IPS DF 4.7 (cell line): ENCODE data around the gene IGSF11.
"Not testable (repeated sequence)": the region's sequence is repeated elsewhere in the genome, so short reads cannot be mapped to it uniquely, and the experiment has no call there.

Experiments
- DNase-seq: peaks from one replicate; pipeline ENCODE4 v3.0.0-alpha.2; 2013; ENCODE audit warnings: low spot score; ENCODE audit errors: extremely low read depth

Gene IGSF11

DNA sequence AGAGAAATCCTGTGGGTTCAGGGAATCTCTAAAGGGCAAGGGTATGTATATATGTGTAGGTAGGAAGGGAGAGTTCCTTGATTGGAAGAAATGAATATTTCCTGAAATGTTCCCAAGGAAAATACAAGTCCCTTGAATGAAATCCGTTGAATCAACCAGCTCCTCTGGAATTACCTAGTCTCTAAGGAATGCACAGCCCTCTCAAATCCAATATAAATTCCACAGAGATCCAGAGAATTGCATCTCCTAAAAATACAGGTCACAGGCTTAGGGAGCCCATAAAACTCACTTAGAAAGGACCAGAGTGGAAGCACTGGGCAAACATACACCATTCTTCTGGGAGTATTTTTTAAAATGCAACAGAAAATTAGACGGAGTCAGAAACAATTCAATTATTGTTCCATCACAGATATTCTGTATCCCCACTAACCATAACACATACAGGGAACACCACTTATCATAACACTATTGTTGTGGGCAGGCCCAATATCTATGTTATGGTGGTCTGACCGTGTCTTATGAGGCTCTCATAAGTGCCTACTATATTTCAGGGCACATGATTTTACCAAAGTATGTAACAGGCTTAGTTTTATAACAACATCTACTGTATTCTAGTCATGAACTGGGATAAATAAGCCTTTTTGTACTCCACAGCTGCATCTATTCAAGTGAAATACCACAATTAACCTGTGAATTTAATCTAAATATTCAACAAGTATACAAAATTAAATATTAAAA lies 43.7 kb downstream of the IGSF11 start:
- DNase-seq = no peak

DNA sequence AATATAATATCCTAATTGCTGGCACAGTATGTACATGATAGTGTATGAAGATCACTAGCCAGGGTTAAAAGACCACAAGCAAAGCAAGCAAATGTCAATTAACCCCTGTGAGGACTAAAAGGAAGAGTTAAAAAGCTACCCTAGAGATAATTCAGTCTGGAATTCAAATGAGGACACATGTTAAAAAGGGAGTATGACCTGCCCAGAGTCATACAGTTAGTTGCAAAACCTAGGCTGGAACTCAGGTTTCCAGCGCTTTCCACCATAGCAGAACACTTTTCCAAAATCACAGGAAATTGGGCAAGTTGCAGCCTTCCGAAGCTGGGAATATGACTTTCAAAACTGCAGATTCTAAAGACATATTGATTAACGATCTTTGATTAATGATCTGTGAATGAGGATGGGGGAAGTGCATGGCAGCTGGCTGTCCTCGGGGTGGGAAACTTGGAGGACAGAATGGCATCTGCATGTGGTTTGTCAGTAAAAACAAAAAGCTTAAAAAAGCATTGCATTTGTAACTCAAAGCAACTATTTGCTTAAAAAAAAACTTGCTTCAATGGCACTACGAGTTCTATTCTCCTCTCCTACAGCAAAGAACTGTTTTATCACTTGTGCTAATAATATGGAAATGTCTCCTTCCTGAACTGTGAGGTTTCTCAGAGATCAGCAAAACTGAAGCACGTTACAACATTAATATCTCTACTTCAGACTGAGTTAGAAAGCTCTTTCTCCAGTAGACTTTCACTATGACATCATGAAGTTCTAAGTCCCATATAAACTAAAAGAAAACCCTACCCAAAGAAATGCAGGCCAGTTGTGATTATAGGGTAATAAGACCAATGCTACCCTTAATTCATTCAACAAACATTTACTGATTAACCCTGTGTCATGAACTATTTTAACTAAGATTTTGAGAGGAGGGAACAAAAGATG lies 46.2 kb downstream of the IGSF11 start:
- DNase-seq = no peak

DNA sequence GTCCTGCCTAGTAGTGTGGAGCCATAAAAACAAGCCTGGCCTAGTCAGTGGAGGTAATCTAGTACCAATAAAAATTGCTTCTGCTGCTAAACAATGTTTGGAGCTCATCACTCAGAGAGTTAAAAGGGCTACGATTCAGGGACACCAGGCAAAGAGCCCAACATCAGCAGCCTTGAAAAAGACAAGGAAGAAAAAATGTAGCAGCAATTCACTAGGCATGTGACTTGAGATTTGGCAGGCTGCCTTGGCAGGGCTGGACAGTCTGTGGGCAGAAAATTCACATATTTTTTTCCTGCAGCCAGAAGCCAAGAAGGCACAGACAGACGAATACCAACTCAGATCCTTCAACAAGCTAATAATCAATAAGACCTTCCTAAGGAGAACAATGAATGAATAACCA lies 47.2 kb downstream of the IGSF11 start:
- no peak for DNase-seq

DNA sequence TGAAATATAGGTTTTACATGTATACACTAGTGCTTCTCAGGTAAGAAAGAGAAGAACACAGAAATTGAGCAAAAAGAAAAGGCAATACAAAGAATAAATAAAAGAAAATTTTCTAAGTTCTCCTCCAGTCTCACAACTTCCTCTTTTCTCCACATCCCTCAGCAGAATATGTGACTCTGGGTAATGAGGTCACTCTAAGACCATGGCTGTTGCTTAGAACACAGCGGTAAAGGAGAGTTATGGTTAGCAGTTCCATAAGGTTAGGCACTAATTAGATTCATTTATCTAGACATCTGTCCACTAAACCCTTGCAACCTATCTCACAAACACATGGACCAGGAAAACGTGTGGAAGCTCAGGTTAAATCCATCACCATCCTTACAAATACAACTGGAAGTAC lies 47.9 kb downstream of the IGSF11 start:
- no peak for DNase-seq

DNA sequence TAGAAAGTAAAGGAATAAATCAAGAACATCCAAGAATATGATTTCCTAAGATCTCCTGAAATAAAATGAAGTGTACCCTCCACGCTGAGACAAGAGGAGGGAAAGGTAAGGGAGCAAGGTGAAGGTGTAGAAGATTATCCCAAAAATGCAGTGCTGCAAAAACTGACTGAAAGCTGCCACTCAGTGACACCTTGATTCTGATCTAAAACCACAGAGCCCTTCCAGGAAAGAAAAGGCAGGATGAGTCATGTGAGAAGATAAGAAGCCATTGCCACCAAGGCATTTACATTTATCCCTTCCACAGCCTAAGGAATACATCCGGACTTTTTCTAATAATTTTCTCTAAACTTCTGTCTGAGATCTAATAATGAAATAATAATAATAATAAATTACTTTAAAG lies 49.9 kb downstream of the IGSF11 start:
- DNase-seq = no peak

DNA sequence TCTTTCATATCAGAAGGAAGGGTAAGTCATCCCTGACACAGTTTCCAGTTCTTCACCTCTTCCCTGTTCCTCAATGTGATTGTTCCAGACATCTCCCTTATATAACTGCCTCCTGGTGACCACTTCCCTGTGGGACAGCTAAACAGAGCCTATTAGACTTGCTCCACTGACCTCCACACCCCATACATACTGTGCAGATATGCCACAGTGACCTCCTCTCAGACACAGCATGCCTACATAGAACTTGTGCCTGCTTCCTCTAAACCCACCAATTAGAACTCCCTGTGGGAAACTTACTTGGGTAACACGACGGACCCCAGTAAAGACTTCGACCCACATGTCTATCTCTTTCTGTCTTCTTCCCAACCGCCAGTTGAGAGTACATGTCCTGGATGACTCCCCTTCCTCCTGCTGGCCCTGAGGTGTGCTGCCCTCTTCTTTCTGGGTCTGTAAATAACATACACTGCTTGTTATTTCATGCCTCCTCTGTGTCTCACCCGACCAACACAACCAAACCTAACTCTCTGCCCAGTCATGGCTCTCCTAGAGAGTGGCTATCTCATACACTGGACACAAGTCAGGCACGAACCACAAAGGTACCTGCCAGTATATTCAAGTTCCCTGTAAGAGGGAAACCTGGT lies 53.0 kb downstream of the IGSF11 start:
- no peak for DNase-seq

DNA sequence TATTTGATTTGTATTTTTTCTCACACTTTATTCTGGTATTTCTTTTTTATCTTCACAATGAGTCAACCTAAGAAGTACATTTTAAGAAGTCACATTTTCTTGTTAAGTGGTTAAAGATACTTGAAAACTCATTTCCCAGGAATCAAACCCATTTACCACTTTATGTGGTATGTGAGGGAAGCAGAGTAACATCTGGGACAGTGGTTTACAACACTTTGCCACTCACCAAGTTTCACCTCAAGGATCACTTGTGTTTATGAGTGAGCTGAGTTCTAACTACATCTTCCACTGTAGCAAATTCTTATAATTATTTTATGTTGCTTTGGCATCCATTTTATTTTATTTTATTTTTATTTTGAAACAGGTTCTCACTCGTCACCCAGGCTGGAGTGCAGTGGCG lies 53.8 kb downstream of the IGSF11 start:
- DNase-seq = no peak

DNA sequence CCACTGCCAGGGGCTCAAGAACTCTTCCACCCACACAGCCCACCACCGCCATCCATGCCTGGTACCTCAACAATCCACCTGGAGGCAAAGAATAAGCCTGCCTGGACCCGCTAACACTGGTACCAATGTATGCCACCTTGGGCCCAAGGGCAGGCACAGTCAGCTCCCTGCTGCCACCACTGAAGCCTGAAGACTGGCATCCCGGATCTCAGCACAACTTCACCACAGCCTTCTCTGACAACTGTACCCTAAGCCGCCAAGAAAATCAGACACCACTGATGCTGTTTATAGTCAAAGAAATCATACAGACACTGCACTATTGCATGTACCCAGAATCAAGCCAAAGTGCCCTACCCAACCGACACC lies 56.3 kb downstream of the IGSF11 start:
- DNase-seq = no peak

DNA sequence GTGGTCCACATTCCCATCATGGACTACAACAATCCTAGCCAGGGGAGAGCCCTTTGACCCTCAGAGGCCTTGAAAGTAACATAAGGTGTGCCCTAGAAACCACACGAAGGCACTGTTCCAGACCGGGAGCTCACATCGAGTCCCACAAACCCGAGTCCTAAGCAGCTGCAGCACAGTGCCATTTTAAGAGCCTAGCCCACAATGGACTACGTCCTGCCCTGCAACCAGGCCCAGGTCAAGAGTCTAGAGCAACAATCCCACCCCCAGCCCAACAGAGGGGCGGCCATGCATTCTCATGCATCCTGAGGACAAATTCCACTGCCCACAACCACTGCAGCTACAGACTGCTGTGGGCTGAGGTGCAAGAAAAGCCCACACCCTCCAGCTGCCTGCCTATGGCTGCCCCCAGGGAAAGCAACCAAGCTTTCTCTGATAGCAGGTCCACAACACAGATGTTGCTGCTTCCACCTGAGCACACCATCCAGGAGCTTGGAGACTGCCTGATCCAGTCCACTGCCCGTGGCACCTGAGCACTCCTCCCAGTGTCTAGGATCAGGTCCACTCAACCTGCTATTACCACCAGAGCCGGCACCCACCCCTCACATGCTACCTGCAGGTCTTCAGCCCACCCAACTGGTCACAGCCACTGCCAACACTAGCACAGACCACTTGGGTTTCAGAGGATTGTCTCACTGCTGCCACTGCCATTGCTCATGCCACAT lies 56.8 kb downstream of the IGSF11 start:
- no peak for DNase-seq

DNA sequence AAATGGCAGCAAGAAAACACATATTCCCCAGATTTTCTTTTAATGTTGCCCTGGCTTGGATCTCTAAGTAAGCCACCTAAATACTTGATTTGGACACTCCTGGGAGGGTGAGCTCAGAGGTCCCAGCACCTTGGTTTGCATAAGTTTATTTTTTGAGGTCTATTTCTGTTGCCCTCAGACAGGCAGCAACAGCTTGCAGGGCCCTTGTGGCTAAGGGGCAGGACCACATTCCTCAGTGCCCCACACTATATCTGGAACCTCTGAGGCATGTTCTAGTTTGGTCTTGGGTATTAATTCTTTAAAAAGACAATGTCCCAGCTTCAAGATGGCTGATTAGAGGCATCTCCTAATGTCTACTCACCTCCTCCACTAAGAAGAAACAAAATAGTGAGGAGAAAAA lies 57.5 kb downstream of the IGSF11 start:
- no peak for DNase-seq

DNA sequence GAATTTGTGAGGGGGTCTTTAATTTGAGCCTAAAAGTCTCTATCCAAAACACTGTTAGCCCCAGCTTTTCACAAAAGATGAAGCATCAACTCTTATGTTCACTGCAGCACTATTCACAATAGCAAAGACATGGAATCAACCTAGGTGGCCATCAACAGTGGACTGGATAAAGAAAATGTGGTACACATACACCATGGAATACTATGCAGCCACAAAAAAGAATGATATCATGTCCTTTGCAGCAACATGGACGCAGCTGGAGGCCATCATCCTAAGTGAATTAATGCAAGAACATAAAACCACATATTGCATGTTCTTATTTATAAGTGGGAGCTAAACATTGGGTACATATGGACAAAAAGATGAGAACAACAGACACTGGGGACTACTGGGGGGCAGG lies 59.2 kb downstream of the IGSF11 start:
- not testable (repeated sequence) for DNase-seq

DNA sequence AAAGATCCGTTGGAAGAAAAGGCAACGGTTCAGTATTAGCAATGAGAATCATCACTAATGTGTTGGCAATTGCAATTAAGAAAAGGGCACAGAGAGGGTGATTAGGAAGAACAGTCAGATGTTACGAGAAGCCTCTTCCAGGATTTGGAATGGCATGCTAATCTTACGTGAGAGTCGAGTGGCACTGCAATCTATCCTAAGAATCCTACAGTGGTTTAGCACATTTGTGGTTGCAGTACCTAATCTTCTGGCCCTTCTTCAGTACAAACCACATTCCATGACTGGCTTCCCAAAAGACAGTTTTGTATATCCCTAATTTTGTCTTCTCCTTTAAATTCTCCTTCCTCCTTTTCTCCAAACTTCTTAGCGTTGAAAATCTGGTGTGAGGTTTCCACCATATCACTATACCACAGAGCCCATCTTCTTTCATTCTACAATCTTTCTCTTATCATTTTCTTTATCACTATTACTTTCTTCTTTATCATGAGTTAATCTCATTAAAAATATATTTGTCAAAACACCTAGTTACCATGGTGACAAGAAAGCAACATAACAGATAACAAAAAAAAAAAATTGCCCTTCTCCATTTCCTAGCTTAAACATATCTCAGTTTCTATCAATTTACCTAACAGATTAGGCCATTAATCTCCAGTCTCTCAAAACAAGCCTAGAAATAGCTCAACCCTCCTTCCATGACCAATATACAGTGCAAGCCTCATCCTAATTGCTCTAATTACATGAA lies 60.1 kb downstream of the IGSF11 start:
- no peak for DNase-seq

DNA sequence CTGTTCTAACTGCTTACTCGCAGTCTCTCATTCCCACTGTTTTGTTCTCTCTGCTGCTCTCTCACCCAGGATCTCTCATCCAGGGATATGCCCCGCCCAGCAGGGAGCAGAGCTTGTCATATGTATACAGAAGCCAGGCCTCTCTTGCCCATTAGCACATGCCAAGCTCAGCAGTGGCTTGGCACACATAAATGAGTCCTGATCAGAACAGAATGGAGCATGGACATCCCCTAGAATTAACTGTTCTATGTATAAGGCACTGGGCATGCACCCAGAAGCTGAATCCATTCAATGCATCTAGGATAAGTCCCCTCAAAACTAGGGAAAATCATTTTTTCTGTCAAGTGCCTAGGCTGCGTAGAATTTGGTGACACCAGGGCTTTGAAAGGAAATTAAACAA lies 61.6 kb downstream of the IGSF11 start:
- no peak for DNase-seq

DNA sequence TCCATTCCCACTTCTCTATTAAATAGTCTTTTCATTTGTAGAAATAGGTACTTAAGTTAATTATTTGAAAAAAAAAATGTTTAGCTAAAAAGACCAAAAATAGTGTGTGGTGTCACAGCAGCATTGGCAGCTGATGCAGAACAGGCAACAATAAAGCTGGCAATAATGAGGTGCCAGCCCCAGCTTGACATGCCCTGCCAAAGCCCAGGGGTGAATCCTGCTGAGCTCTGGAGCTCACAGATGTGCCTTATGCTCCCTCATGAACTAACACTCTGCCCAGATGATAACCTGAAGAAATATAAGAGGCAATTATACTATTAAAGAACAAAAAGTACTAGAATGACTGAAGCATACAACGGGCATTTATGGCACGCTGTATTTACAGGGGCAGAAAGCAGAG lies 63.8 kb downstream of the IGSF11 start:
- no peak for DNase-seq

DNA sequence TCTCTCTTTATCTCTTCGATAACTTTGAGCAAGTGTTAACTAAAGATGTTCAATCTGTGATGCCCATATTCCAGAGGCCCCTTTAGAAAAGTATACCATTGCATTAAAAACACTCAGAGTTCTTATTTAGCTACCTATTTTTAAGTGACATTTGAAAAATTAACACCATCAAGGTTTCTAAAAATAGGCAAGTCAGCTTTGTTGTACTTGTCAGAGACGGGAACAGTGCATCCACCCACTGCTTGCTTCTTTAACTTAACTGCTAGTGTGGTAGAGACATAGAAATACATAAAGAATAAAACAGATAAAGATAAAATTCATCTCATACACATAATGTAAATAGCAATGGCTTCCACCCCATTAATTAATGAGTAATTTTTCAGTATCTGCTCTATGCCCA lies 66.0 kb downstream of the IGSF11 start:
- DNase-seq = no peak

DNA sequence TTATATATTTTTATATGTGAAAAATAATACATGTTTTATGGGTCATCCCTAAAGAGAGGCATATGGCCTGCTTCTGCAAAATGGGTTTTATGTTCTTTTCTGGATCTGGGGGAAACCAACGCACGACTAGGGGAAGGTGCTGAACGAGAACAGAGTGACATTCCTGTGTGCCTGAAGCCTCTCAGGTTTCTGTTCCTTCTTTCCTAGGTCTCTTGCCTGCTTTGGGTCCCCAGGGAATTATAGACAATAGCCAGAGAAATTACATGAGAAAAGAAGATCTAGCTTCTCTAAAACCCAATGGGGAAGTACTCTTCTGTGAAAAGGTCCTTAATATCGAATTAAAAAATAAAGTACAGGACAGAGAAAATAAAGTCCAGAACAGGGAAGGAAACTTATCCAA lies 66.5 kb downstream of the IGSF11 start:
- DNase-seq = no peak

DNA sequence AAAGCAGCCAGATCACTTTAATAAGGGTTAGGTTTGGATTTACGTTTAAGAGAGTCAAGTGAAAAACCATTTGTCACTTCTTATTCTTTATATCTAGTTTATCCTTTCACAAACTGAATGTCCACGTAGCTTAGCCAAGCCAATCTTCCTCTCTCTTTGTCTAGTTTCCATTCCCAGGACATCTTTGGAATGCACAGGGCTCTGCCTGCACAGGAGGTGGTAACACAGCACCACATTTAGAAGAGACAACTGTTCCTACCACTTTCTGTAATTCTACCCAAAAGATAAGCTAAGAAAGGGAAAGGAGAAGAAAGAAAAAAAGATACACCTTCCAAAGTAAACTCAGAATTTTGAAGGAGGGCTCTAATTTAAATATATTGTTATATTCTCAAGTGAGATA lies 67.9 kb downstream of the IGSF11 start:
- no peak for DNase-seq

DNA sequence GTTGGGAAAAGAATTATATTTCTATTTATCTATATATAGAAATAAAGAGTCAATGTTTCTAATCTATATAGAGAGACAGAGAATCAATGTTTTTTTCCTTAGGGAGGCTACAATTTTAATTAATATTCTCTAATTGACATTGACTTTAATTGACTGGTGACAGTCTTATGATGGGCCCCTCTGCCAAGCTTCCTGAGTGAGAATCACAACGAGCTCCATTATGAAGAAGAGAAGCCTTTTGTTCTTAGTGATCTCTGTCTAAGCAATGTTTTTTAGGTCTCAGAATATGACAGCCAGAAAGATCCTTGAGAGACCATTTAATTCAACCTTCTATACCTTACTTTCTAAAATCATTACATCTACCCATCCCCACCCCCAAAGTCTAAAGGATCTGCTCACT lies 70.9 kb downstream of the IGSF11 start:
- DNase-seq = no peak

DNA sequence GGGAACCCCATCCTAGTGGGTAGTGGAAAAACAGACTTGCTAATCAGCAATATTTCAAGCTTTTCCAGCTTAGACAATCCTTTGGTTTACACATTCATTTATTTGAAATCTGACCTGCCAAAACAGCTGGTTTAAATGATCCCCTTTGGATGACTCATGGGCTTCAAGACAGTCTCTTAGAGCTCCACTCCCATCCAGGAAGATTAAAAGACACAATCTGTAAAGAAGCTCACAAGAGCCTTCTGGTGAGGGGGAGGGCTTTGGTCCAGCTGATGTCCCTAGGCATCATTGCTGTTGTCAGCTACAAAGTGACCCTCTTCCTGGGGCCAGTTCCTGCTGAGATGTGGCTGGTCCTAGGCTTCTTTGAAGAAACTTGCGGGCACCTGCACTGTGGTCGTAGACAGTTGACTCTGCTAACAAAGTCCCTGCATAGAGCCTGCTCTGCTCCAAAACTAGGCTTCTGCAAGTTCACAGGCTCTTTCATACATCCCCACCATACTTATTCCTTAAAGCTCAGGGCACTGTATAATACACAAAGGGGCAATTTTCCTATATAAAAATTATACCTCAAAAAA lies 73.7 kb downstream of the IGSF11 start:
- no peak for DNase-seq

DNA sequence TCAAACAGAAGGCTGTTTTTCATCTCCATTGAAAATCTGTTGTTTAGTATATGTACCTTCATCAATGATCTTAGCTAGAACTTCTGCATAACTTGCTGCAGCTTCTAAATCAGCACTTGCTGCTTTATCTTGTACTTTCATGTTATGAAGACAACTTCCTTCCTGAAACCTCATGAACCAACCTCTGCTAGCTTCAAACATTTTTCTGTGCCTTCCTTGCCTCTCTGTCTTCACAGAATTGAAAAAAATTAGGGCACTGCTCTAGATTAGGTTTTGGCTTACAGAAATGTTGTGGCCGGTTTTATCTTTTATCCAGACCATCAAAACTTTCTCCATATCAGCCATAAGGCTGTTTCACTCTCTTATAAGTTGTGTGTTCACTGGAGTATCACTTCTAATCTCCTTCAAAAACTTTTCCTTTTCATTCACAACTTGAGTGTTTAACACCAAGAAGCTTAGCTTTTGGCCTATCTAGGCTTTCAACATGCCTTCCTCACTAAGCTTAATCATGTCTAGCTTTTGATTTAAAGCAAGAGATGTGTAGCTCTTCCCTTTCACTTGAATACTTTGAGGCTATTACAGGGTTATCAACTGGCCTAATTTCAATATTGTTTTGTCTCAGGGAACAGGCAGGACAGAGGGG lies 78.6 kb downstream of the IGSF11 start:
- DNase-seq = no peak
